Body of pancreas (tissue), 4 donors: ENCODE results near the gene RASA4.
"Not testable (repeated sequence)": the region's sequence is repeated elsewhere in the genome, so short reads cannot be mapped to it uniquely, and the experiment has no call there.

Source experiments
- CTCF ChIP-seq, 7 experiments: fragments of 450-650 bp in 4 of 7; fragments of 200-600 bp in 3 of 7; sonication (generic) in 3 of 7; IDR thresholded peaks; one replicate each; pipeline ENCODE4 v1.5.1; 2016 to 2019; ENCODE audit warnings: antibody characterized with exemption in 7 of 7
- POLR2A ChIP-seq, 3 donors: fragments of 450-650 bp; IDR thresholded peaks; one replicate each; pipeline ENCODE4 v1.6.1; 2016; ENCODE audit warnings: antibody characterized with exemption in 3 of 3, mild to moderate bottlenecking in 2 of 3

GRCh38 chr7:102606848-102607247 is 9.7 kb downstream of the RASA4 start:
- TF ChIP-seq CTCF, POLR2A (IDR thresholded peaks at IDR 0.05): not testable (repeated sequence)
